ENCODE results near the gene RNF13.

GRCh38 chr3:149772861-149773260 lies 40.2 kb upstream of the RNF13 start:
- no peak for TF ChIP-seq CTCF (IDR thresholded peaks at IDR 0.05; ENCODE audit: insufficient read depth, low read depth, low read length)
- no peak for TF ChIP-seq EZH2 (IDR thresholded peaks at IDR 0.05; ENCODE audit: insufficient read depth, low read length)
